HG03354 (cell line): ENCODE measurements around the gene FSIP1.
A peak's percentile ranks its signal among the peaks of the same experiment; 100 is the strongest.
"Not testable (repeated sequence)": the region's sequence is repeated elsewhere in the genome, so short reads cannot be mapped to it uniquely, and the experiment has no call there.

ENCODE experiments used
- ATAC-seq: cut with Tn5 transposase; IDR thresholded peaks from one replicate; pipeline ENCODE4 v1.9.1; 2021; ENCODE audit warnings: mild to moderate bottlenecking; ENCODE audit not compliant: unreplicated experiment, poor library complexity, severe bottlenecking

FSIP1 gene

GRCh38 chr15:39782441-39783138 is at the start of gene FSIP1:
Gene FSIP1, minus strand, starts transcription at chr15:39782841. Its CDS starts 6,317 bp downstream, at chr15:39776524.
- ATAC-seq = peak; percentile 98

GRCh38 chr15:39830166-39830565 is 47.5 kb upstream of the FSIP1 start:
- ATAC-seq = no peak

- ATAC-seq = no peak
These were observed 45.8 kb upstream of the FSIP1 start for GRCh38 chr15:39828374-39828931.

GRCh38 chr15:39826975-39827374 is 44.3 kb upstream of the FSIP1 start:
- ATAC-seq = no peak

- no peak for ATAC-seq
These were observed 41.0 kb upstream of the FSIP1 start for GRCh38 chr15:39823634-39824033.

- ATAC-seq = no peak
These were observed 37.5 kb upstream of the FSIP1 start for GRCh38 chr15:39820050-39820602.

- no peak for ATAC-seq
These were observed 36.9 kb upstream of the FSIP1 start for GRCh38 chr15:39819533-39819932.

- no peak for ATAC-seq
These were observed 35.3 kb upstream of the FSIP1 start for GRCh38 chr15:39817892-39818291.

- no peak for ATAC-seq
These were observed 31.8 kb upstream of the FSIP1 start for GRCh38 chr15:39814489-39814888.

- ATAC-seq = not testable (repeated sequence)
These were observed 30.0 kb upstream of the FSIP1 start for GRCh38 chr15:39812651-39813050.

GRCh38 chr15:39808909-39809308 is 26.3 kb upstream of the FSIP1 start:
- no peak for ATAC-seq

GRCh38 chr15:39807791-39808190 is 25.1 kb upstream of the FSIP1 start:
- ATAC-seq = no peak

- no peak for ATAC-seq
These were observed 21.4 kb upstream of the FSIP1 start for GRCh38 chr15:39804026-39804425.

GRCh38 chr15:39803016-39803415 is 20.4 kb upstream of the FSIP1 start:
- no peak for ATAC-seq

- peak; percentile 77 for ATAC-seq
These were observed 19.1 kb upstream of the FSIP1 start for GRCh38 chr15:39801641-39802309.

- no peak for ATAC-seq
These were observed 16.9 kb upstream of the FSIP1 start for GRCh38 chr15:39799552-39800011.

- ATAC-seq = no peak
These were observed 15.7 kb upstream of the FSIP1 start for GRCh38 chr15:39798382-39798781.

- no peak for ATAC-seq
These were observed 14.8 kb upstream of the FSIP1 start for GRCh38 chr15:39797407-39797806.

- ATAC-seq = no peak
These were observed 14.0 kb upstream of the FSIP1 start for GRCh38 chr15:39796601-39797000.

- ATAC-seq = no peak
These were observed 12.8 kb upstream of the FSIP1 start for GRCh38 chr15:39795486-39795885.

GRCh38 chr15:39794954-39795353 is 12.3 kb upstream of the FSIP1 start:
- ATAC-seq = no peak
